ENCODE measurements around the gene ST8SIA5.

- no peak for TF ChIP-seq CTCF (IDR thresholded peaks at IDR 0.05)
- TF ChIP-seq POLR2A (IDR thresholded peaks at IDR 0.05), result no peak
These were observed 24.1 kb downstream of the ST8SIA5 start for GRCh38 chr18:46732801-46733200.
